ENCODE results near the gene HLX. TPM values are rescaled to one million over a fixed set of nuclear protein-coding genes. Genes with fewer than 3 reads are reported as not detected.

The HLX gene
- total RNA-seq, 1 experiment from 2014 or later, result not detected

- Histone ChIP-seq H4K20me1 (ENCODE audit: insufficient read depth, low read depth, low read length) (no peaks in the 10 kb centered on the region), H3K36me3 (ENCODE audit: insufficient read depth, low read length) (no peaks in the 10 kb centered on the region), H3K4me2 (ENCODE audit: low read depth, low read length, poor library complexity, severe bottlenecking) (no peak overlapping the region), H3K27ac (ENCODE audit: low read length) (no peak overlapping the region), H3K4me1 (ENCODE audit: low read length) (no peaks in the 10 kb centered on the region), H3K79me2 (ENCODE audit: low read length) (no peaks in the 10 kb centered on the region), H3K9me3 (ENCODE audit: low read length) (no peaks in the 10 kb centered on the region), H2AFZ (ENCODE audit: low read length) (no peak overlapping the region), H3K27me3 (ENCODE audit: low read length) (no peaks in the 10 kb centered on the region), H3K9ac (ENCODE audit: low read length) (no peak overlapping the region), H3K4me3 (ENCODE audit: low read length) (no peak overlapping the region), H3K9me2 (replicated peaks; ENCODE audit: insufficient read depth, low read length) (no peaks in the 10 kb centered on the region)
- no peak for DNase-seq
Observed at GRCh38 chr1:220929304-220929703, 50.1 kb downstream of the HLX start.

Other genes starting within 250 kb of the HLX start
- 0.11 TPM in 1 of 2 replicates, not detected in the other for gene C1orf115, start 189.1 kb upstream of the HLX start, total RNA-seq (2014; rRNA removed; shearing (Covaris generic); ENCODE audit: low replicate concordance)
- 0.48 TPM in 1 of 2 replicates, not detected in the other for gene MTARC2, start 131.1 kb upstream of the HLX start, total RNA-seq (2014; rRNA removed; shearing (Covaris generic); ENCODE audit: low replicate concordance)
- 0.04 TPM in 1 of 2 replicates, not detected in the other for gene MTARC1, start 92.5 kb upstream of the HLX start, total RNA-seq (2014; rRNA removed; shearing (Covaris generic); ENCODE audit: low replicate concordance)